ENCODE measurements around the gene REPIN1.

- no peak for TF ChIP-seq CTCF (IDR thresholded peaks at IDR 0.05 in 2 of 3, conservative IDR thresholded peaks at IDR 0.05 in 1 of 3; ENCODE audit: borderline replicate concordance in 1 of 3, insufficient read depth in 1 of 3, low read depth in 2 of 3, low read length in 2 of 3)
- no peak for TF ChIP-seq ATF3 (IDR thresholded peaks at IDR 0.05)
- TF ChIP-seq CEBPB (IDR thresholded peaks at IDR 0.05; ENCODE audit: low read depth), result no peak
These were observed 30.9 kb downstream of the REPIN1 start for GRCh38 chr7:150399421-150400007.
